ENCODE measurements around the gene SLC50A1.

SLC50A1 gene

DNA sequence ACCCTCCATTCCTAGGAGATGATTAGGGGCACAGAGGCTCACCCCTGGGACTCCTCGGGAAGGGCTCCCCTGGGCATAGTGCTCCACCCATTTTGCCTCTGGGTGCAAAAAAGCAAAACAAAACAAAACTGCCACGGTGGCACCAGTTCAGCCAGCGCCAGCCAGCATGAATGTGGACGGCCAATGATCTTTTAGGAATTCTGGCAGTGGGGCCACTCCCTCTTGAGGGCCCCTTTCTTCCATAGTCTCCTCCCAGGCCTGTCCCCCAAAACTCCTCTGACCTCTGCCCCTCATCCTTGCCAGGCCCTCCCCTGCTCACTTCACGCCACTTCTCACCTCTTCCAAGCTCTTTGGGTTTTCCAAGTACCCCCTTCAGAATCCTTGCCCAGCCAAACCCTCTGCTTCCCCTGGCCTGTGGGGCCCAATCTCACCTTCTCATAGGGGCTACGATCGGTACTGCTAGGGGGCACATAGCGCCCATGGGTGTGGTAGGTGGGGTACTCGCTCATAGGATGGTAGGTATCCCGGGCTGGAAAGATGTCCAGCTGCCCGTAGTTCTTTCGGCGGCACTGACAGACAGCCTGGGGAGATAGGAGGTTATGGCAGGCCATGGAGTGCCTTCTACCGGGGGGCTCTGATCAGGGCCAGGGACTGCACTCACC lies 51.3 kb downstream of the SLC50A1 start:
- FAIRE-seq, result no peak

- no peak for FAIRE-seq
These were observed 51.8 kb downstream of the SLC50A1 start for GRCh38 chr1:155187456-155187891.

DNA sequence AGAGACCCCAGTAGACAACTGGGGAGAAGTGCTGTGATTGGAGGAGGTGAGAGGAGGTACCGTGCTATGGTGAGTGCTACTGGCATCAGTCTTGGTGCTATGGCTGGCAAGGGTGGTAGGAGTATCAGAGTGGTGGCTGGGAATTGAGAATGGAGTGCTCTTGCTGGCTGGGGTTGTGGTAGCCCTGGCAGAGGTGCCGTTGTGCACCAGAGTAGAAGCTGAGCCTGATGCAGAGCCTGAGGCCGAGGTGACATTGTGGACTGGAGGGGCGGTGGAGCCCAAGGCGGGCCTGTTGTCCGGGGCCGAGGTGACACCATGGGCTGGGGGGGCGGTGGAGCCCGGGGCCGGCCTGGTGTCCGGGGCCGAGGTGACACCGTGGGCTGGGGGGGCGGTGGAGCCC lies 52.6 kb downstream of the SLC50A1 start:
- no peak for FAIRE-seq
